GM23338 (cell line): Measurements from ENCODE around the gene LBX1.
A peak's percentile ranks its signal among the peaks of the same experiment; 100 is the strongest.

Experiments
- CTCF ChIP-seq, 2 experiments: fragments of 200-600 bp in 1 of 2; sonication (generic) in 1 of 2; conservative IDR thresholded peaks; 2 replicates each; pipeline versions ENCODE4 v1.5.1 to v1.6.1; 2016 to 2017; ENCODE audit warnings: antibody characterized with exemption in 2 of 2, low read depth in 2 of 2, mild to moderate bottlenecking in 2 of 2, moderate library complexity in 1 of 2
- EZH2phosphoT487 ChIP-seq: fragments of 200-600 bp; sonication (generic); IDR thresholded peaks from one replicate; pipeline ENCODE4 v1.8.1; 2018; ENCODE audit warnings: antibody characterized with exemption; ENCODE audit not compliant: unreplicated experiment
- JUNB ChIP-seq: IDR thresholded peaks from one replicate; pipeline ENCODE4 v1.6.1; 2016; ENCODE audit warnings: antibody characterized with exemption; ENCODE audit not compliant: unreplicated experiment
- POLR2AphosphoS5 ChIP-seq: IDR thresholded peaks from 2 replicates; pipeline ENCODE4 v1.6.1; 2016; ENCODE audit warnings: antibody characterized with exemption, low read depth

- no peak for TF ChIP-seq POLR2AphosphoS5
- TF ChIP-seq CTCF (conservative IDR thresholded peaks at IDR 0.05; ENCODE audit: low read depth in 2 of 2): no peak
- no peak for TF ChIP-seq JUNB
- peak; percentile 61 for TF ChIP-seq EZH2phosphoT487
Measured at GRCh38 chr10:101237081-101237981, 8.1 kb upstream of the LBX1 start.
